HPDE6-E6E7 (cell line): ENCODE measurements around the gene PSAPL1.

Source experiments
- DNase-seq: peaks from one replicate; pipeline ENCODE4 v3.0.0; 2011; ENCODE audit warnings: missing footprints; ENCODE audit errors: extremely low spot score

The PSAPL1 gene

GRCh38 chr4:7381890-7382633 is 52.7 kb downstream of the PSAPL1 start:
- no peak for DNase-seq

GRCh38 chr4:7381221-7381889 is 53.4 kb downstream of the PSAPL1 start:
- no peak for DNase-seq
